ENCODE measurements around the gene INO80E.

Gene INO80E

GRCh38 chr16:29975811-29976511 is 20.1 kb upstream of the INO80E start:
- DNase-seq, result no peak

- no peak for DNase-seq
Observed at GRCh38 chr16:29977063-29977825, 18.8 kb upstream of the INO80E start.

- DNase-seq, result no peak
Observed at GRCh38 chr16:29978081-29978480, 18.0 kb upstream of the INO80E start.

- no peak for DNase-seq
Observed at GRCh38 chr16:29978564-29979270, 17.3 kb upstream of the INO80E start.

GRCh38 chr16:29982560-29983419 is 13.3 kb upstream of the INO80E start:
- no peak for DNase-seq

GRCh38 chr16:29983420-29984136 is 12.5 kb upstream of the INO80E start:
- DNase-seq, result no peak

GRCh38 chr16:29984137-29984763 is 11.8 kb upstream of the INO80E start:
- no peak for DNase-seq

GRCh38 chr16:29984764-29985147 is 11.3 kb upstream of the INO80E start:
- DNase-seq, result no peak

GRCh38 chr16:29985271-29985811 is 10.7 kb upstream of the INO80E start:
- no peak for DNase-seq

- DNase-seq, result no peak
Observed at GRCh38 chr16:29986231-29986630, 9.8 kb upstream of the INO80E start.

- DNase-seq, result no peak
Observed at GRCh38 chr16:29986931-29987330, 9.1 kb upstream of the INO80E start.

- no peak for DNase-seq
Observed at GRCh38 chr16:29987371-29988085, 8.5 kb upstream of the INO80E start.

GRCh38 chr16:29988346-29989075 is 7.5 kb upstream of the INO80E start:
- DNase-seq, result no peak

- no peak for DNase-seq
Observed at GRCh38 chr16:29989111-29989858, 6.8 kb upstream of the INO80E start.

- no peak for DNase-seq
Observed at GRCh38 chr16:29990034-29990433, 6.0 kb upstream of the INO80E start.

- DNase-seq, result no peak
Observed at GRCh38 chr16:29990883-29991570, 5.0 kb upstream of the INO80E start.

GRCh38 chr16:29991571-29991904 is 4.5 kb upstream of the INO80E start:
- DNase-seq, result no peak

- DNase-seq, result no peak
Observed at GRCh38 chr16:29992344-29992967, 3.6 kb upstream of the INO80E start.
